ENCODE measurements around the gene PPP1R8.
"Not testable (repeated sequence)": the region's sequence is repeated elsewhere in the genome, so short reads cannot be mapped to it uniquely, and the experiment has no call there.

PPP1R8 gene

DNA sequence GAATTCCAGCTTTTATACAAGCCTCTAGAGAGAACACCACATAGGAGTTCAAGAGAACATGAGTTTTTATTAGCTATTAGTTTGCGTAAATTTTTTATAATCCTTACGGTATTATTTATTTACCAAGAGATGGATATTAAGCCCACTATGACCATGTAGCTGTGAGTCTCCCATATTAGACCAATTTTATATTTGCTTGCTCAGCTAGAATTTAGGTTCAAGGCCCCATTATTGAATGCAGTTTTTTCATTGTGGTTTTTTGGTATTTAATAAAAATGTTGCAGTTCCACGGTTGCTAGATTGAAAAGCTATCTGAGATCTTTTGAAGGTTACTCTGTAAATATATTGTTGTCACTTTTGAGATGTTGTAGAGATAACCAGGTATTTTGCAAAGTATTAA is 2.9 kb downstream of the PPP1R8 start:
- DNase-seq (ENCODE audit: low read depth) = no peak
- no peak overlapping the region for H3K4me3 ChIP-seq (ENCODE audit: low read depth, low read length)
- TF ChIP-seq, protein P1, sequence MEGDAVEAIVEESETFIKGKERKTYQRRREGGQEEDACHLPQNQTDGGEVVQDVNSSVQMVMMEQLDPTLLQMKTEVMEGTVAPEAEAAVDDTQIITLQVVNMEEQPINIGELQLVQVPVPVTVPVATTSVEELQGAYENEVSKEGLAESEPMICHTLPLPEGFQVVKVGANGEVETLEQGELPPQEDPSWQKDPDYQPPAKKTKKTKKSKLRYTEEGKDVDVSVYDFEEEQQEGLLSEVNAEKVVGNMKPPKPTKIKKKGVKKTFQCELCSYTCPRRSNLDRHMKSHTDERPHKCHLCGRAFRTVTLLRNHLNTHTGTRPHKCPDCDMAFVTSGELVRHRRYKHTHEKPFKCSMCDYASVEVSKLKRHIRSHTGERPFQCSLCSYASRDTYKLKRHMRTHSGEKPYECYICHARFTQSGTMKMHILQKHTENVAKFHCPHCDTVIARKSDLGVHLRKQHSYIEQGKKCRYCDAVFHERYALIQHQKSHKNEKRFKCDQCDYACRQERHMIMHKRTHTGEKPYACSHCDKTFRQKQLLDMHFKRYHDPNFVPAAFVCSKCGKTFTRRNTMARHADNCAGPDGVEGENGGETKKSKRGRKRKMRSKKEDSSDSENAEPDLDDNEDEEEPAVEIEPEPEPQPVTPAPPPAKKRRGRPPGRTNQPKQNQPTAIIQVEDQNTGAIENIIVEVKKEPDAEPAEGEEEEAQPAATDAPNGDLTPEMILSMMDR (IDR thresholded peaks at IDR 0.05; ENCODE audit: control insufficient read depth, extremely low read depth, insufficient read depth) = no peak

DNA sequence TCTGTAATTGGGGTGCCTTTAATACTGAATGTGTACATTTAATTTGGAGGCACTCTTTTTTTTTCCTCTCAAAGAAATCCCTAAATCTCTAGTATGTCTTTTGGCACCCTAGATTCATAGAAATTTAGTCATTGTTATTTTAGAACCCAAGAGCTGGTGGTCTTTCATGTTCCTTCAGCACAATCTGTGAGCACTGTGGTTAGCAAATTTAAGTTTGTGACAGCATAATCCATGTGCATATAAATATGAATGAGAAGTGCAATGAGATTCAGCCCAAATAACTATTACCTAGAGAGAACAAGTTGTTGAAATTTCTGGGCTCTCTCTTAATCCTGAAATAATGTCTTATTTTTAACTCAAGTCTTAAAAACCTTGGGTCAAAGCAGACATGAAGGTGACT is 4.5 kb downstream of the PPP1R8 start:
- H3K4me3 ChIP-seq (ENCODE audit: low read depth, low read length) = no peak overlapping the region
- DNase-seq (ENCODE audit: low read depth) = no peak
- TF ChIP-seq, protein P1 (IDR thresholded peaks at IDR 0.05; ENCODE audit: control insufficient read depth, extremely low read depth, insufficient read depth) = no peak

DNA sequence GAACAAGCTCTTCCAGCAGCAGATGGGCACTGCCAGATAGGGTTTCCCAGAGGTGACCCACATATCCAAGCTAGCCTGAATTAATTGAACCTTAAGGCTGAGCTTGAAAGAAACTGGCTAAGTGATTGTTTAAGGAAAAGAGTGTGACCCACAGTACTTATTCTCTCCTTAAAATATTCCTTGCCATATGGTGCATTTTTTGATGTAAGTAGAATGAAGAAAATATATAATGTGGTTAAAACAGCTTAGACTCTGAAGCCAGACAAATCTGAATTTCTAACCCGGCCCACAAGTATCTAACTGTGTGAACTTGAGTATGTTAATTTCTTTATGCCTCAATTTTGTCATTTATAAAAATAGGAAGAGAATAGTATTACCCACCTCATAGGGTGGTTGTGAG is 4.9 kb downstream of the PPP1R8 start:
- DNase-seq (ENCODE audit: low read depth) = no peak
- TF ChIP-seq, protein P1 (IDR thresholded peaks at IDR 0.05; ENCODE audit: control insufficient read depth, extremely low read depth, insufficient read depth) = no peak
- H3K4me3 ChIP-seq (ENCODE audit: low read depth, low read length) = no peak overlapping the region

DNA sequence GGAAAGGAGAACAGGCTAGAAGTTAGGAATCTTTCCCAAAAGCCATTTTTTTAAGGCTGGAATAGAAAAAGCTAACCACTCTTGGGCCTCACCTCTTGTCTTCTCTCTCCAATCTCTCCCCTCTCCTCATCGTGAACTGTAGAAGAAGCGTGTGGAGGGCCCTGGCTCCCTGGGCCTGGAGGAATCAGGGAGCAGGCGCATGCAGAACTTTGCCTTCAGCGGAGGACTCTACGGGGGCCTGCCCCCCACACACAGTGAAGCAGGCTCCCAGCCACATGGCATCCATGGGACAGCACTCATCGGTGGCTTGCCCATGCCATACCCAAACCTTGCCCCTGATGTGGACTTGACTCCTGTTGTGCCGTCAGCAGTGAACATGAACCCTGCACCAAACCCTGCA is 19.4 kb downstream of the PPP1R8 start:
- no peak for DNase-seq (ENCODE audit: low read depth)
- TF ChIP-seq, protein P1 (IDR thresholded peaks at IDR 0.05; ENCODE audit: control insufficient read depth, extremely low read depth, insufficient read depth) = no peak
- no peak overlapping the region for H3K4me3 ChIP-seq (ENCODE audit: low read depth, low read length)

DNA sequence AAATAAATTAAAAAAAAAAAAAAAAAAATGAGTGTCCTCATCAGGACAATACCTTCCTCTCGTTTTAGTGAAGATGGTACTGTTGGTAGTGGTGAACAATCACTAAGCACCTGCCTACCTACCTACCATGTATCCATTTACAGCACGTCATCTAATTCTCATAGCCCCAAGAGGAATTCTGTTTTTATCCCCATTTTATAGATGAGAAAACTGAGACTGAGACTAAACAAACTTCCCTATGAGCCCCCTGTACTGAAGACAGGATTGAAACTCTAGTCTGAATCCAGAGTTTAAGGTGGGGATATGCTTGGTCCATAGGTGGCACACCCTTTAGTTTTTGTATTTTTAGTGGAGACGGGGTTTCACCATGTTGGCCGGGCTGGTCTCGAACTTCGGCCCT is 24.5 kb downstream of the PPP1R8 start:
- TF ChIP-seq, protein P1 (IDR thresholded peaks at IDR 0.05; ENCODE audit: control insufficient read depth, extremely low read depth, insufficient read depth) = no peak
- H3K4me3 ChIP-seq (ENCODE audit: low read depth, low read length) = no peak overlapping the region
- no peak for DNase-seq (ENCODE audit: low read depth)

DNA sequence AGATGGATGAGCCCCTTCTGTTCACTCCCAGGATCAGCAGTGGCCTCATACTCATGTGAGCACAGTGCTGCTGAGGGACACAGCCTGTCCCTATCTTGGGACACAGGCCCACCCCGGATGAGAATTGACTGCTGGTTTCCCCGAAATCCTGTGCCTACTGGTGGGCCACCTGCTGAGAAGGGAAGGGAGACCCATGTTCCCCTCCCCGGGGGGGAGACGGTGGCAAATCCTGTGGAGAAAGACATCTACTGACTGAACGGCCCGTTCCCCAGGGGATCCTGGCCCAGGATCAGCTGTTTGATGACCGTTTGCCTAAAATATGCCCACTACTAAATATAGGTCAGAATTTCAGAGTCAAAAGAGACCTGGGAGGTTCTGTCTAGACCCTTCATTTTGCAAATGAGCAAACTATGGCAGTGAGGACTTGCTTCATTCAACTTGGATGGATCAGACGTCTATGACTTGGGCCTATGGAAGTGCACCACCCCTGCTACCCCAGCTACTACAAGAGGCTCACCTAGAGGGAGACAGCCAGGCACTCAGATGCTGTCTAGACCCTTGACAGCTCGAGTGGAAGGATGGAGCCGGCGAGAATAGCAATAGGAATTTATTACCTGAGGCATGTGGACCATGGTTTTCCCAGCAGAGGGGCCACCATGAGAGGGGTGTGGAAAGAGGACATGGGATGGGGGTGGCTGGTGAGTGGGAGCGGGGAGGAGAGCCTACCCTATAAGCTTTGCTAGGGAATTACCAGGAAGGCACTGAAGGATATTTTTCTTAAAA is 26.2 kb downstream of the PPP1R8 start:
- no peak for DNase-seq (ENCODE audit: low read depth)
- H3K4me3 ChIP-seq (ENCODE audit: low read depth, low read length) = no peak overlapping the region
- TF ChIP-seq, protein P1 (IDR thresholded peaks at IDR 0.05; ENCODE audit: control insufficient read depth, extremely low read depth, insufficient read depth) = no peak

DNA sequence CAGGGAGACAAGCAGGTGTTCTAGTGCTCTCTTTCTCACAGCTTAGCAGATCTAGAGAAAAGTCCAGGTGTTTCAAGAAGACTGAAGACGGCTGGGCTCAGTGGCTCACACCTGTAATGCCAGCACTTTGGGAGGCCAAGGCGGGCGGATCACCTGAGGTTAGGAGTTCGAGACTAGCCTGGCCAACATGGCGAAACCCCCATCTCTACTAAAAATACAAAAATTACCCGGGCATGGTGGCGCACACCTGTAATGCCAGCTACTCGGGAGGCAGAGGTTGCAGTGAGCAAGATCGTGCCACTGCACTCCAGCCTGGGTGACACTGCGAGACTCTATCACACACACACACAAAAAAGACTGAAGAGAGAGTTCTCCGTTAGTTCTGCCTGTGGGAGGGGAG is 27.0 kb downstream of the PPP1R8 start:
- not testable (repeated sequence) for H3K4me3 ChIP-seq (ENCODE audit: low read depth, low read length); DNase-seq (ENCODE audit: low read depth)
